ENCODE data around the gene FER1L5. TPM values are rescaled to one million over a fixed set of nuclear protein-coding genes. Genes with fewer than 3 reads are reported as not detected.

The FER1L5 gene
- polyA plus RNA-seq, 1 of the 3 experiments (the other 2 are of a cell fraction): 0.02 TPM

DNA sequence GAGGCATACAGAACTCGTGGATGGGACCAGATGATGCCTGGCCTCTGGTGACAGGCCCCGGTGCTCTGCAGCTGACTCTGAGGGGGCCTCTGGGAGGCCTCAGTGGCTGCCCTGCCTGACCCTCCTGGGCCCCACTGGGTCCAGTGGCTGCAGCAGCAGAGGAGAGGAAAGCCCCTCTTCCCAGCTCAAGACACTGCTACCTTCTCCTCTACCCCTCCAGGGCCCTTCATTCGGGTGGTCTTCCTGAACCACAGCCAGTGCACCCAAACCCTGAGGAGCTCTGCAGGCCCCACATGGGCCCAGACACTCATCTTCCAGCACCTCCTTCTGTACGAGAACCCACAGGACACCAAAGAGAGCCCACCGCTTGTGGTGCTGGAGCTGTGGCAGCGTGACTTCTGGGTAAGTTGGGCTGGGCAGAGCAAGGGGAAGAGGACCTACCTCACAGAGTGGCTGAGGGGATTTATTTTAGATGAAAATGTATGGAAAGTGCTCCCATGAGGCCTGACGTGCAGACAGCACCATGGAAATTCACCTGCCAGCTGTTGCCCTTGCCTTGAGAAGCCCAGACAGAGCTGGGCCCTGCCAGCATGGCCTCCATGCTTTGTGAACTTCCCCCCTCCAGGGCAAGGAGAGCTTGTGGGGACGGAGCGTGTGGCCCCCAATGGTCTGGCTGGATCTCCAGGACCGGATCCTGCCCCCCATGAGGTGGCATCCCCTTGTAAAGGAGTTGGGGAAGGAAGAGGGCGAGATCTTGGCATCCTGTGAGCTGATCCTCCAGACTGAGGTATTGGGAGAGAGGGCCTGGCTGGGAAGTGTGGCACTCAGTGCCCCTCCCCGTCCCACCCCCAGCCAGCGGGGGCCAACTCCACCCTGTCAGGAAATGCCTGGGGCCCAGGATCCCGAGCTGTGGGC is 51.0 kb downstream of the FER1L5 start:
- Histone ChIP-seq H4K20me1 (ENCODE audit: insufficient read depth) (no peaks in the 10 kb centered on the region), H3K27me3 (ENCODE audit: insufficient read depth) (no peaks in the 10 kb centered on the region), H3K36me3 (replicated peaks in 1 of 2; ENCODE audit: control insufficient read depth in 1 of 2, insufficient read depth in 2 of 2, low read length in 1 of 2) (no peaks in the 10 kb centered on the region), H3K27ac (ENCODE audit: low read depth in 2 of 2, low read length in 1 of 2) (no peak overlapping the region), H2AFZ (ENCODE audit: low read depth) (no peak overlapping the region), H3K4me1 (ENCODE audit: control insufficient read depth in 1 of 2, insufficient read depth in 2 of 2, low read depth in 1 of 2, low read length in 1 of 2) (peaks cover 0 to 9% of the 10 kb centered on the region in 2 experiments; a peak in 1 of 4 replicates), H3K9me3 (no peaks in the 10 kb centered on the region), H3K4me2 (no peak overlapping the region), H3K79me2 (ENCODE audit: insufficient read depth) (no peaks in the 10 kb centered on the region), H3K4me3 (ENCODE audit: low read depth in 2 of 2, low read length in 1 of 2) (no peak overlapping the region), H3F3A (replicated peaks; ENCODE audit: insufficient read depth) (no peaks in the 10 kb centered on the region), H3K9me2 (no peaks in the 10 kb centered on the region), H3K9ac (no peak overlapping the region)
- TF ChIP-seq RAD21 (IDR thresholded peaks at IDR 0.05; ENCODE audit: low read length): no peak
- TF ChIP-seq, protein P1, sequence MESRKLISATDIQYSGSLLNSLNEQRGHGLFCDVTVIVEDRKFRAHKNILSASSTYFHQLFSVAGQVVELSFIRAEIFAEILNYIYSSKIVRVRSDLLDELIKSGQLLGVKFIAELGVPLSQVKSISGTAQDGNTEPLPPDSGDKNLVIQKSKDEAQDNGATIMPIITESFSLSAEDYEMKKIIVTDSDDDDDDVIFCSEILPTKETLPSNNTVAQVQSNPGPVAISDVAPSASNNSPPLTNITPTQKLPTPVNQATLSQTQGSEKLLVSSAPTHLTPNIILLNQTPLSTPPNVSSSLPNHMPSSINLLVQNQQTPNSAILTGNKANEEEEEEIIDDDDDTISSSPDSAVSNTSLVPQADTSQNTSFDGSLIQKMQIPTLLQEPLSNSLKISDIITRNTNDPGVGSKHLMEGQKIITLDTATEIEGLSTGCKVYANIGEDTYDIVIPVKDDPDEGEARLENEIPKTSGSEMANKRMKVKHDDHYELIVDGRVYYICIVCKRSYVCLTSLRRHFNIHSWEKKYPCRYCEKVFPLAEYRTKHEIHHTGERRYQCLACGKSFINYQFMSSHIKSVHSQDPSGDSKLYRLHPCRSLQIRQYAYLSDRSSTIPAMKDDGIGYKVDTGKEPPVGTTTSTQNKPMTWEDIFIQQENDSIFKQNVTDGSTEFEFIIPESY (IDR thresholded peaks at IDR 0.05; ENCODE audit: borderline replicate concordance, low read depth): no peak
- no peak for TF ChIP-seq GABPA (IDR thresholded peaks at IDR 0.05; ENCODE audit: low read depth)
- TF ChIP-seq, protein P2, sequence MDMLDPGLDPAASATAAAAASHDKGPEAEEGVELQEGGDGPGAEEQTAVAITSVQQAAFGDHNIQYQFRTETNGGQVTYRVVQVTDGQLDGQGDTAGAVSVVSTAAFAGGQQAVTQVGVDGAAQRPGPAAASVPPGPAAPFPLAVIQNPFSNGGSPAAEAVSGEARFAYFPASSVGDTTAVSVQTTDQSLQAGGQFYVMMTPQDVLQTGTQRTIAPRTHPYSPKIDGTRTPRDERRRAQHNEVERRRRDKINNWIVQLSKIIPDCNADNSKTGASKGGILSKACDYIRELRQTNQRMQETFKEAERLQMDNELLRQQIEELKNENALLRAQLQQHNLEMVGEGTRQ (IDR thresholded peaks at IDR 0.05; ENCODE audit: borderline replicate concordance, low read depth, low read length): no peak
- TF ChIP-seq FOXJ3 (CRISPR knock-in tag; IDR thresholded peaks at IDR 0.05): no peak
- no peak for TF ChIP-seq SMC3 (IDR thresholded peaks at IDR 0.05; ENCODE audit: low read depth, low read length)
- TF ChIP-seq FOXM1 (IDR thresholded peaks at IDR 0.05; ENCODE audit: low read depth): no peak
- no peak for TF ChIP-seq RXRA (IDR thresholded peaks at IDR 0.05; ENCODE audit: borderline replicate concordance, low read depth)
- no peak for TF ChIP-seq POLR2AphosphoS5 (IDR thresholded peaks at IDR 0.05; ENCODE audit: low read depth, low read length)
- TF ChIP-seq NFIC (IDR thresholded peaks at IDR 0.05; ENCODE audit: borderline replicate concordance): no peak
- TF ChIP-seq MXI1 (IDR thresholded peaks at IDR 0.05; ENCODE audit: low read depth, low read length): no peak
- no peak for TF ChIP-seq RFX5 (IDR thresholded peaks at IDR 0.05; ENCODE audit: low read length)
- no peak for TF ChIP-seq CHD2 (IDR thresholded peaks at IDR 0.05; ENCODE audit: low read length, partially characterized antibody)
- no peak for TF ChIP-seq FOSL2 (IDR thresholded peaks at IDR 0.05; ENCODE audit: borderline replicate concordance, low read depth)
- TF ChIP-seq, protein P3, sequence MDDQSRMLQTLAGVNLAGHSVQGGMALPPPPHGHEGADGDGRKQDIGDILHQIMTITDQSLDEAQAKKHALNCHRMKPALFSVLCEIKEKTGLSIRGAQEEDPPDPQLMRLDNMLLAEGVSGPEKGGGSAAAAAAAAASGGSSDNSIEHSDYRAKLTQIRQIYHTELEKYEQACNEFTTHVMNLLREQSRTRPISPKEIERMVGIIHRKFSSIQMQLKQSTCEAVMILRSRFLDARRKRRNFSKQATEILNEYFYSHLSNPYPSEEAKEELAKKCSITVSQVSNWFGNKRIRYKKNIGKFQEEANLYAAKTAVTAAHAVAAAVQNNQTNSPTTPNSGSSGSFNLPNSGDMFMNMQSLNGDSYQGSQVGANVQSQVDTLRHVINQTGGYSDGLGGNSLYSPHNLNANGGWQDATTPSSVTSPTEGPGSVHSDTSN (IDR thresholded peaks at IDR 0.05): no peak
- TF ChIP-seq ELF1 (IDR thresholded peaks at IDR 0.05): no peak
- TF ChIP-seq, protein P4, sequence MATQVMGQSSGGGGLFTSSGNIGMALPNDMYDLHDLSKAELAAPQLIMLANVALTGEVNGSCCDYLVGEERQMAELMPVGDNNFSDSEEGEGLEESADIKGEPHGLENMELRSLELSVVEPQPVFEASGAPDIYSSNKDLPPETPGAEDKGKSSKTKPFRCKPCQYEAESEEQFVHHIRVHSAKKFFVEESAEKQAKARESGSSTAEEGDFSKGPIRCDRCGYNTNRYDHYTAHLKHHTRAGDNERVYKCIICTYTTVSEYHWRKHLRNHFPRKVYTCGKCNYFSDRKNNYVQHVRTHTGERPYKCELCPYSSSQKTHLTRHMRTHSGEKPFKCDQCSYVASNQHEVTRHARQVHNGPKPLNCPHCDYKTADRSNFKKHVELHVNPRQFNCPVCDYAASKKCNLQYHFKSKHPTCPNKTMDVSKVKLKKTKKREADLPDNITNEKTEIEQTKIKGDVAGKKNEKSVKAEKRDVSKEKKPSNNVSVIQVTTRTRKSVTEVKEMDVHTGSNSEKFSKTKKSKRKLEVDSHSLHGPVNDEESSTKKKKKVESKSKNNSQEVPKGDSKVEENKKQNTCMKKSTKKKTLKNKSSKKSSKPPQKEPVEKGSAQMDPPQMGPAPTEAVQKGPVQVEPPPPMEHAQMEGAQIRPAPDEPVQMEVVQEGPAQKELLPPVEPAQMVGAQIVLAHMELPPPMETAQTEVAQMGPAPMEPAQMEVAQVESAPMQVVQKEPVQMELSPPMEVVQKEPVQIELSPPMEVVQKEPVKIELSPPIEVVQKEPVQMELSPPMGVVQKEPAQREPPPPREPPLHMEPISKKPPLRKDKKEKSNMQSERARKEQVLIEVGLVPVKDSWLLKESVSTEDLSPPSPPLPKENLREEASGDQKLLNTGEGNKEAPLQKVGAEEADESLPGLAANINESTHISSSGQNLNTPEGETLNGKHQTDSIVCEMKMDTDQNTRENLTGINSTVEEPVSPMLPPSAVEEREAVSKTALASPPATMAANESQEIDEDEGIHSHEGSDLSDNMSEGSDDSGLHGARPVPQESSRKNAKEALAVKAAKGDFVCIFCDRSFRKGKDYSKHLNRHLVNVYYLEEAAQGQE (IDR thresholded peaks at IDR 0.05; ENCODE audit: low read depth, low read length): no peak
- TF ChIP-seq, protein P5, sequence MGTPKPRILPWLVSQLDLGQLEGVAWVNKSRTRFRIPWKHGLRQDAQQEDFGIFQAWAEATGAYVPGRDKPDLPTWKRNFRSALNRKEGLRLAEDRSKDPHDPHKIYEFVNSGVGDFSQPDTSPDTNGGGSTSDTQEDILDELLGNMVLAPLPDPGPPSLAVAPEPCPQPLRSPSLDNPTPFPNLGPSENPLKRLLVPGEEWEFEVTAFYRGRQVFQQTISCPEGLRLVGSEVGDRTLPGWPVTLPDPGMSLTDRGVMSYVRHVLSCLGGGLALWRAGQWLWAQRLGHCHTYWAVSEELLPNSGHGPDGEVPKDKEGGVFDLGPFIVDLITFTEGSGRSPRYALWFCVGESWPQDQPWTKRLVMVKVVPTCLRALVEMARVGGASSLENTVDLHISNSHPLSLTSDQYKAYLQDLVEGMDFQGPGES (IDR thresholded peaks at IDR 0.05; ENCODE audit: low read depth, low read length): no peak
- CTCF ChIA-PET: interaction anchor here (0.8 to 2.5 kb wide), 2 partner anchors 9 to 67 kb away, joined by 3 to 8 read pairs; partner anchors contain the start of gene CNNM4
- WGBS (ENCODE audit: low lambda C conversion rate): 86% methylated on average over 11 of the region's 14 CpGs
- DNase-seq: no peak
- POLR2A ChIA-PET: interaction anchor here (1.5 kb wide), 1 partner anchor 9 kb away, joined by 3 read pairs; no protein-coding TSS in a partner anchor
